Esophagus mucosa (tissue), 1 donor: Measurements from ENCODE around the gene HEPH. TPM values are rescaled to one million over a fixed set of nuclear protein-coding genes. Genes with fewer than 3 reads are reported as not detected.
"Not testable (repeated sequence)": the region's sequence is repeated elsewhere in the genome, so short reads cannot be mapped to it uniquely, and the experiment has no call there.

ENCODE experiments used
- ATAC-seq: fragments of 200-7000 bp; cut with Tn5 transposase; one replicate; pipeline ENCODE4 v1.9.1; 2020
- total RNA-seq: library from RNA; stranded (reverse); gene quantifications from one replicate; pipeline ENCODE4 v1.2.4, GENCODE V29; 2023
- donor health status: DM: yes; HTN: yes; CAD: no.

Gene HEPH
- total RNA-seq, 1 donor from 2014 or later, result 2.9 TPM

DNA sequence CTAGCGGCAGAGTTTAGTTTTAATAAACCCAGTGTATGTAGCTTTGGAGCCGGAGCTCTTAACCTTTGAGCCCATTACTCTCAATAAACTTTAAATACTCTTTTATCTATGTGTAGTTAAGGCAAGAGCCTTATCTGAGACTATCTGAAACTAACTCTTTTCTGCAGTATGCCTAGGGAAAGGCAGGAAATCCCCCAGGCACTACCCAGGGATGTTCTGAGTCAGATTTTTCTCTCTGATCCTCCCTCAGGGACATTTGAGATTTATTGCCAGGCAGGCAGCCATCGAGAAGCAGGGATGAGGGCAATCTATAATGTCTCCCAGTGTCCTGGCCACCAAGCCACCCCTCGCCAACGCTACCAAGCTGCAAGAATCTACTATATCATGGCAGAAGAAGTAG lies 39.1 kb downstream of the HEPH start:
- no peak for ATAC-seq

DNA sequence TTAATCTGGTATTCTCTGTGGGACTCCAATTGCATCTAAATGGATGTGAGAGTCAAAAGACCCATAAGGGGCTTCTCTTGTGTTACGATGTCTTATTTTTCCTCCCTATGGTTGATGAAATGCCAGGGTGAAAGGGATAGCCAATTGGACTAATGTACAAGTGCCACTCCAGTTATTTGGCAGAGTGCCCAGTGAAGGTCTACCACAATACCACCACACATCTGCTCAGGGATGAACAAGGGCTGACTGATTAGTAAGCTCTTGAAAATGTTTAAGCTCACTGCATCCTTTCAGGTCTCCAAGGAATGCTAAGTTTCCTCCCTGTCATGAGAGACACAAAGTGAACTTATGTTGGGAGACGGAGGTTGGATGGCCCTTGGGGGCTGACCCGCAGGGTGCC lies 57.8 kb downstream of the HEPH start:
- no peak for ATAC-seq

DNA sequence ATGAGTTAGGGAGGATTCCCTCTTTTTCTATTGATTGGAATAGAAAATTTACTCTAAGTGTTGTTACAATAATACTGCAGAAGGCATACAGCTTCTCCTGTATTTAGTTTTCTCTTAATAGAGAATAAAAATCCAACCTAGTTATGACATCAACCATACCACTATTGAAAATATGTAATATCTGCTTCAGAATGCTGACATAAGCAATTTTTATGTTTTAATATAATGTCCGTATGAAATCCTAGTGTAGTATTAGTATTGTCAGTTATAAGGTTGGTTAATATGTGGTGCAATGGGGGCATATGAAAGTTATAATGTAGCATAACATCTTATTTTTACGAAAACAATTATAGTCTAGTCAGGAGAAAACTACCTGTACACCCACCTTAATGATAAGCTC lies 68.2 kb downstream of the HEPH start:
- ATAC-seq, result no peak

DNA sequence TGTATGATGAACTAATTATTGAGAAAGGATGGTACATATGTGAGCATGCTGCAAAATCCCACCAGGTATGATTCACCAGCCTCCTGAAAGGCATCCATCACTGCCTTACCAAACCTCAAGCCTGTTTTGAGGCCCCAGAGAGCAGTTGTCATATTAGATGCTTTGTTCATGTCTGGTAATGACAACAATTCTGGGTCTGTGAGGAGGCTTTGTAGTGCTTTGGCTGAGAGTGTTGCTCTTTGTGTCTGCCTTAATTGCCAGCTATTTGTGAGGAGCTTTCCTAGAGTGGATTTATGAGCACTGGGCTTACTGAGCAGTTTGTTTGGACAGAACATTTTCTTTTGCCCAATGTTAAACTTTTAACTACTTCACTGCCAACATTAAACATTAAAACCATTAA lies 69.2 kb downstream of the HEPH start:
- ATAC-seq, result no peak

DNA sequence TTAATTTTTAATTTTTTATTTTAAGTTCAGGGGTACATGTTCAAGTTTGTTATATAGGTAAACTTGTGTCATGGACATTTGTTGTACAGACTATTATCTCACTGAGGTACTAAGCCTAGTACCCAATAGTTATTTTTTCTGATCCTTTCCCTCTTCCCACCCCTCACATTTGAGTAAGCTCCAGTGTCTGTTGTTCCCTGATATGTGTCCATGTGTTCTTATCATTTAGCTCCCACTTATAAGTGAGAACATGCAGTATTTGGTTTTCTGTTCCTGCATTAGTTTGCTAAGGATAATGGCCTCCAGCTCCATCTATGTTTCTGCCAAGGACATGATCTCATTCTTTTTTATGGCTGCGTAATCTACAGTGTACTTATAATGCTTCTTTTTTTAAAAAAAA lies 69.9 kb downstream of the HEPH start:
- not testable (repeated sequence) for ATAC-seq

DNA sequence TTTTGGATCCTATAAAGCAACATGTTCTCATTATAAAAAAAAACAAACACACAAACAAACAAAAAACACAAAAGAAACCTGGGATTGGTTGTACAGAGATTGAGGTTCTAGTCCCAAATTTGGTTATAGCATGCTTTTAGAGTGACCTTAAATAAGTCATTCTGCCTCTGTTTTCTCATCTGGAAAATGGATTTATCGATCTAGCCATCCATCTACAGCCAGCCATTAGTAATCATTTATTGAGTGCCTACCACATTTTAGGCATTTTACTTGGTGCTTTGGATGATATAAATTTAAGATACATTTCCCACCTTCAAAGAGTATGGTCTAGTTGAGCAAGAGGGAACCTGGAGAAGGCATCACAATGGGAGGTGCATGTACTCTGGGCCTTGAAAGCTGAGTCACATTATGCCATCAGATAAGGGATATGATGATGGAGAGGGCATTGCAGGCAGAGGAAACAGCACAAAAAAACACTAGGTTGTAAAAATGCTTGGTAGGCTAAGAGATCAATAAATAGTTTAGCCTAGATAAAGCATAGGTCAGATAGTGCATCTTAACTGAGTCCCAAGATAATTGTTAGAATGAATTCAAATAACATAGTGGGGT lies 91.4 kb downstream of the HEPH start:
- no peak for ATAC-seq

DNA sequence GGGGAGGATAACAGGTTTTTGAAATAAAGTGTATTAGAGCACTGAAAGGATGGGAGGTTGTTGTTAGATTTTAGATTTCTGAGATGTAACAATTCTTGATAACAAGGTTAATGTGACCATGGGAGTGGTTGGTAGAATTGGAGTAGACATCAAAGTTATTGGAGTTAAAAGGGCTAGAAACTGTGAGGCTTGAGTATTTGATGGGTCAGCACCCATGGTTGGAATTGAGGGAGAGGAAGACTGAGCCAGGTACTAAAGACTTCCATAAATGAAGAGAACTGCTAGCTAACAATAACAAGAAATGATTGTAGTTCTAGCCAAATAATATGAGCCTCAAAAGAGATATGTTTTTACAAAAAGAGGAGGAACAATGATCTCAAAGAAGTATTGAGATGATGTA lies 98.8 kb downstream of the HEPH start:
- ATAC-seq, result no peak

Other genes with a start within 250 kb of the HEPH start
- gene VSIG4, start 124.2 kb upstream of the HEPH start, total RNA-seq, result 2.9 TPM